Activated CD8-positive, alpha-beta memory T cell treated with anti-CD3 and anti-CD28 coated beads, Interleukin-2, amount 50 U/mL, for 24 hours (primary cell): ENCODE measurements around the gene C1orf21.

Source experiments
- DNase-seq: peaks from one replicate; pipeline ENCODE4 v3.0.0-alpha.2; 2020; ENCODE audit errors: extremely low read depth

C1orf21 gene

DNA sequence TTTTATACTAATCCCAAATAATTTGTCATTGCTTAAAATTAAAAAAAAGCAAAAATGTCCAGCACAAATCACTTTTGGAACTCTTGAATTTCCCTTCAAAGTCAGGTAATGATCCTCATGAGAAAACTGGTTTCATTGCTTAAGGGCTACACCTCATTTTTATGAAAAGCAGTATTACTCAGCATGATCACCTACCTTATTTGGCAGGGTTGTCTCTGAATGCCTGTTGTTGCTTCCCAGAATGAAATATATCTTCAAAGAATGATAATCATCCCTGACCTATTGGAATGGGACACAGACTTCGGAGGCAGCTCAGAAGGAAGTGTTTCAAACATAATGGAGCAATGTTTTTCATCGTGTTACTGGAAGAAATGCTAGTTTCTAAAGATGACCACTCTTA is 29.7 kb downstream of the C1orf21 start:
- DNase-seq, result no peak

DNA sequence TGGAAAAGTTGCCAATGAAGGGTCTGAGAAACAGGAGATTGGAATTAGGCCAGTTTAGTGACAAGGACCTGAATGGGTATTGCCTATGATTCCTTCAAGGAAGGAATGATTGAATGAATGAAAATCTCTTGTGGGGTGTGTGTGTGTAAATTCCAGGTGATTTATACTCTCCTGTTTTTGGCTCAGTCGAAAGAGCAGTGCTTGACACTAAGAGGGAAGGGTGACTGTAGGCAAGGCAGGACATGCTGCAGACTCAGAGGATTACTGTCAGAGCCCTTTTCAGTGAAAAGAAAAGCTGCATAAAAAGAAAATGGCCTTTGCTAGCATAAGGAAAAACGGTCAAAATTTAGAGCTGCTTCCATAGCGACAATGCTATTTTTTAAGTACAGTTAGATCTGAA is 30.1 kb downstream of the C1orf21 start:
- no peak for DNase-seq

DNA sequence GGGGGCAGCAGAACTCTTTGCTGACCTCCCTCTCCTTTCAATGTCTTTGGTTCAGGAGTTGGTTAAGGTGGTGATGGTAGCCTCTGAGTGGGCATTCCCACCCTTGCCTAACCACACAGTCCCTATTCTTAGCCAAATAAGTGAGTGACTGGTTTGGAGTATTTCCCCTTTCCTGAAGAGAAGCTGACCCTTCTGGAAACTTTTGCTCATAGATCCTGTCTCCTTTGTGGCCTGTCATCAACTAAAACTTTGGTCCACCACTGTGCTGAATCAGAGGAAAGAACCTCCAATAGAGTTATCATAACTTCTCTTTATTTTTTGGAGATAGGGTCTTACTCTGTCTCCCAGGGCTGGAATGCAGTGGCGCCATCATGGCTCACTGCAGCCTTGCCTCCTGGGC is 31.1 kb downstream of the C1orf21 start:
- no peak for DNase-seq

DNA sequence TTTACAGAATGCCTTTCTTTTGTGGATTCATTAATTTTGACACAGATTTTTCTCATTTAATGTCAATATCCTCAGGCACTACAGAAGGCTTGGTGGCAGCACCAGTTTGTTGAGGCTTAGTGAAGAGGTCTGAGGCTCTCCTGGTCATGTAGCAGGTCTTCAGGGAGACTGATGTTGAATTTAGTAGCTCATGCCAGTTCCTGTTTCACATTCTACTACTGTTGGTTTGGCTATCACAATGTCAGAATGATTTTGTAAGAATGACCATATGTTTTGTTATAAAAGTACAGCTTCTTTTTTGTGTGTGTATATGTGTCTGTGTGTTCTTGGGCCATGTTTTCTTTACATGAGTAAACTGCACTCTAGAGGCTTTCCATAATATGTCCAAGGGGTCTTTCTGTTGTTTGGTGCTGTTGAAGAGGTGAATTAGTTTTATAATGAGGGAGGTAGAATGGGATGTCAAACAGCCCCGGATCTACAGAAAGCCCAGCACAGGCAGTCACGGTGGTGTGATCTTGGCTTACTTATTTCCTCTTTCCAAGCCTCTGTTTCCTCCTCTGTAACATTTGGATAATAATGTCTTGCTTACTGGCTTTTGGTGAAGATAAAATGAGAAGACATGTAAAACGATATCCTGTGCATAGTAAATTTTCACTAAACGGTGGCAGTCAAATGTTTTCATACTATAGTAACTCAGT is 32.0 kb downstream of the C1orf21 start:
- no peak for DNase-seq

DNA sequence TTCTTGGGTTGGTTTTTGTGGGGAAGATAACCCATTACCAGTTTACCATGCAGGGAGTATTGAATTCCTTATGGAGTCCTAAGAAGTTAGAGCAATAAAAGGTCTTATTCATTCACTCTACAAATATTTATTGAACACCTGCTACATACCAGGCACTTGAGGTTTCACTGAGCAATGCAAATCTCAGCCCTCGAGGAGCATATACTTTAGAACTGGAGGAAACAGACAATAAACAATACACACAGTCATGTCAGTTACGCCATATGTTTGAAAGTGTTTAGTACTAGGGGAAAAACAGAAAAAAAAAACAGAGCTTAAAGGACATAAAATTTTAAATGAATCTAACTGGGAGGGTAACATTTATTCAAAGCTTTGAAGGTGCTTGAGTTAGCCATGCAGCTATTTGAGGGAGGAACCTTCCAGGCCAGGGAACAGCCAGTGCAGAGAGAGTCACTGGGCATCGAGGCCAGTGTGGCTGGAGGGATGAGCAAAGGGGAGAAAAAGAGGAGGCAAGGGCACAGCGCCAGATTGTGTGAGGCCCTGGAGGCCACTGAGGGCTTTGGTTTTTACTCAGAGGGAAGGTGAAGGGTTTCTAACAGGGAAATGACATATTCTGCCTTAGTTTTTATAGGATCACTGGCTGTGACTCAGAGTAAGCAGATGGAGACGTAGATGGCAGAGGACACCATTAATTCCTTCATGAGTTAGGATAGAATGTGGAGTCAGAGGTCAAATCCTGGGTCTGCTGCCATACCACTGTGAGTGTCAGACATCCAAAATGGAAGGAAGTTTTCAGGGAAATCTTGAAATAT is 32.7 kb downstream of the C1orf21 start:
- no peak for DNase-seq

DNA sequence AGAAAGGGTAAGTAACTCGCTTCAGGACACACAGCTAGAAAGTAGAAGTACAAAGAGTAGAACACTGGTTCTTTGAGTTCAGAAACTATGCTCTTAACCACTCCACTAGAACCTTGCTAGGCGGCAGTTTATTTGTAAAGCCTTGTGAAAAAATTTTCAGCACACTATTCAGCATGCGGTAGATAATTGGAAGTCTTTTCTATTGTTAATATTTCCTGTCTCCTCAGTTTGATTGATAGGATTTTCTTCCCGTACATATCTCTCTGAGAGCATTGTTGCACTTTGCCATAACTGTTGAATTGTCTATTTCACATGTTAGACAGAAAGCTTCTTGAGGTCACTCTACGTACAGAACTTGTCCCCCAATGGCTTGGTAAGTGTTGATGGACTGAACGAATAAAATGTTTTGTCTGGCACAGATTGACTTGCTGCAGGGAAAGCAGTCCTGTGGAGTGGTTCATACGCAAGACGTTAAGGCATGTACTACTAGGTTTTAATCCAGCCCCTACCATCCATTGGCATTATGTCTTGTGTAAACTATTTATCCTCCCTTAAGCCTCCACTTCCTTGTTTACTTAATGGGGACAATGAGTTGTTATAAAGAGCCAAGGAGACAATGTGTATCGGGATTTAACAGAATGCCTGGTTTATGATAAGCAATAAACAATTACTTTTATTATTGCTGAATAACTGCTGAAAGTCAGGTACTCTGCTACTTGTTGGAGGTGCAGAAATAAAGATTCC is 35.8 kb downstream of the C1orf21 start:
- no peak for DNase-seq

DNA sequence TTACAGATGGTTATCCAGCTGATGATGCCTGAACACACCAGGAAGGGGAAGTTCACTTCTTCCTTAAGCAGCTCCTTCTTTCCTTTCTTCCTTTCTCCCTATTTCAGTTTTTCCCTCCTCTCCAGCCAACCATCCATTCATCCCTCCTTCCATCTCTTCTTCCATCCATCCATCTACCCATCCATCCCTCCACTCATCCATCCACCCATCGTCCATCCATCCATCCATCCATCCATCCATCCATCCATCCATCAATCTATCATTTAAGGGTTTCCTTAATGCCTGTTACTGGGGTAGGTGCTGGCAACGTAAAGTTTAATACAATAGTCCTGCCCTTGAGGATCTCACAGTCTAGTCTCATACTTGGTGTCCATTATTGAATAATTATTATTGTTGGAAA is 36.8 kb downstream of the C1orf21 start:
- no peak for DNase-seq

DNA sequence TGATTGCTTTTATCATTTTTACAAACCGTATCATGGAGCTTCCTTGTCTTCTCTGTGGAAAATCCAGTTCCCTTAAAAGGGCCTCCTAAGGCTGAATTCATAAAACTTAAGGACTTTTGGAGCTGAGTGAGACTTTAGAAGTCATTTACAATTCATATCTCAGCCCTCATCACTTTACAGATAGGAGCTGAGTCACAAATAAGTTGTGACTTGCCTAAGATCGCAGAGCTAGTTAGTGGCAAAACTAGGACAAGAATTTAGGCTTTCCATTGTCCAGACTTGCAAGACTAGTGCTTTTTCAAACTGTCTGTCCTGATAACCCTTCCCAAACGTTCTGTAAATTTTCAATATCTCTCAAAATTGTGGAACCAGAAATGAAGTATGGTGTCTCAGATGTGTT is 37.3 kb downstream of the C1orf21 start:
- no peak for DNase-seq

DNA sequence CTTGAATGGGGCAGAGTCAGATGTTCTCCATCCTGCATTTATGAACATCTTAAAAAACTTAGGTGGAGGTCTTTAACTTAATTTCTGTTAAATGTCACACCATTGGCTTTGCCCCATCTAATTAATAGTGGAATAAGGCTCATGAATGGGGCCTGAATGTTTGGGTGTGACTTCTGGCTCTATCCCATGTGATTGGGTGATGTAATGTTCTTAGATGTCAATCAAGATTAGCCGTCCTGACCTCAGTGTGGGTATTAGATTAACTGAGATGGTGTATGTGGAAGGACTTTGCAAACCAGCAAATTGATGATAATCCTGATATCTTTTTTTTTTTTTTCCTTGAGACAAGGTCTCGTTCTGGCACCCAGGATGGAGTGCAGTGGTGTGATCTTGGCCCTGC is 38.1 kb downstream of the C1orf21 start:
- DNase-seq, result no peak

DNA sequence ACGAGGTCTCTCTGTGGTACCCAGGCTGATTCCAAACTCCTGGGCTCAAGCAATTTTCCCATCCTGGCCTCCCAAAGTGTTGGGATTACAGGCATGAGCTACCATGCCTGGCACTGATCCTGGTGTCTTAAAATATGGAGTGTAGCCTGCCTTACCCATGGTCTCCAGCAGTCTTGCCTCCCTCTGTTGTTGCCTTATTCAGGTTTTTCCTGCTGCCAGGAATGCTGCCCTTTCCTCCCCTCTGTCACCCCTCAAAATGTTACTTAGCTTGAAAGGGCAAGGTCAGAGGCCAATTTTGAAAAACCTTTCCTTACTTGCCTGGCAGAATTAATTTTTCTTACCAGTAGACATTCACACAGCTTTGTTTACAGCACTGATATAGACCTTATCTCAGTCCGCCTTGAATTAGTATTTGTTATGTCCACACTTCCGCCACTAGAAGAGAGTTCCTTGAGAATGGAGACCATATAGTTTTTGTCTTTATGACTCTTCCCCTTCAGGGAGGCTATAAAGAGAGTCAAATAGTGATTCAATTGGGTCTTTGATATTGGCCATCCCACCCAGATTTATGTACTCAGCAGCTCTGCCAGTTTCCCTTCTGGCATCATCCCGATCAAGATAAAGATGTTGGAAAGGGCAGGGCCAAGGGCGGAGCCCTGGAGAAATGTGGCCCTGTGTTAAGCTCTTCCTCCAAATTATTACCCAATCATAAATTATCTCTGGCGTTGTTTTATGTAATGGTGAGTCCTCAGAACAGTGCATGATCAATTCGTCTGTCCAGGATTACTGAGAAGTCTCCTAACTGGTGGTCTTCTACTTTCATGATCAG is 38.8 kb downstream of the C1orf21 start:
- no peak for DNase-seq

DNA sequence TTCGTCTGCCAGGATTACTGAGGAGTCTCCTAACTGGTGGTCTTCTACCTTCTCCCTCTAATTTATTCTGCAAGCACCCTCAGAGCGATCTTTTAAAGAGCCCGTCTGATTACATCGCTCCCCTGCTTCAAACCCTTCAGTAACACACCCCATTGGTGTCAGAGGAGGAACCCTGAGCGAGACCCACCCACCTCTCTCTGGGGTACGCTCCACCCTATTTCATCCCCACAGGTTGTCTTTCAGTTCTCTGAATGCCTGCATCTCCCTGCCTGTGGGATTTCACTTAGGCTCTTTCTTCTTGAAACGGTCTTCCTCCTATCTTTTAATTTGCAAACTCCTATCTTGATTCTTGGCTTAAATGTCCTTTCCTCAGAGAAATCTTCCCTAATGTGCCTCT is 39.4 kb downstream of the C1orf21 start:
- DNase-seq, result no peak

DNA sequence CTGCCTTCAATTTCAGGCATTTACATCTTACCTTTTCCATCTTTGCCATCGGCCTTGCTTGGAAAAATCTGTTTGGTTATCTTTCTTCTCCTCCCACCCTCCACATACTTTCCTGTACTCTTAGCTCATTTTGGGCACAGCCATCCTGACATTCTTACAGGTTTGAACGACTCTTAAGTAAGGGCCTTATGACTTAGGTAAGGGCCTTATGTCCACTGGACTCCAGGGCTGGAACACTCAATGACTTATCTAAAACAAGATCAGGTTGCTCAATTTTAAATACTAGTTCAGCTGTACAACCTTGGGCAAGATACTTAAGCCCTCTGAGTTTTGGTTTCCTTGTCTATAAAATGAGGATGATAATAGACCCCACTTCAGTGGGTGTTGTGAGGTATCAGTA is 40.9 kb downstream of the C1orf21 start:
- DNase-seq, result no peak

DNA sequence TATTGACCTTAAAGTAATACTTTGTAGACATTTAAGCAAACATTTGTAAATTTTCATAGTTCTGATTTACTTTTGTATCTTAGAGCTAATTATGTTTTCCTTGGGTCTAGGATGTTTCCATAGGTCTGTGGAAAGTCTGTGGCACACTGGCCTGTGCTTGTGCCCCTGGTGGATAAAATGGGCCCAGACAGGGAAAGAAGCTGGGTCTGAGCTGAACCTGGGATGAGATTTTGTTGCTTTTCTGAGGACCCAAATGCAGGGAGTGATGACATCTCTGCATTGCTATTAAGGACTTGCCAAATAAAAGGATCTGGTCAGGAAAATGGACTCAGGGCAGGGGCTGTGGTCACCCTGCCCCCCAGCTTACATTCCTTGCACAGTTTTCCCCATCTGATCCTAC is 41.8 kb downstream of the C1orf21 start:
- no peak for DNase-seq

DNA sequence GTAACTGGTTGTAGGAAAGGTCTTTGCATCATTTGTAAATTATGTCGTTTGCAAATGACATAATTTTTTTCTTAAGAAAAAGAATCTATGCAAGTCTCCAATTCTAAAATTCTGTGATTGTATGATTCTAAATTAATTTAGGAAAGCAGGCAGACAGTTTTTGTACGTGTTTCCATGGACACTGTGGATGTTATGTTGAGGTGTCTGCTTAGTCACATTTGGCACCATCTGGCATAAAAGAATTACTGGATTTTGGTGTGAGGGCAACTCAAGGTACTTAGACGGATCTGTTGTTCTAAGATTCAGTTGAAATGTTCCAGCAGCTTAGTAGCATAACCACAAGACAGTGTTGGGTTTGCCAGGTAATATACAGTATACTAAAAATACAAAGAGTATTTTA is 42.5 kb downstream of the C1orf21 start:
- no peak for DNase-seq

DNA sequence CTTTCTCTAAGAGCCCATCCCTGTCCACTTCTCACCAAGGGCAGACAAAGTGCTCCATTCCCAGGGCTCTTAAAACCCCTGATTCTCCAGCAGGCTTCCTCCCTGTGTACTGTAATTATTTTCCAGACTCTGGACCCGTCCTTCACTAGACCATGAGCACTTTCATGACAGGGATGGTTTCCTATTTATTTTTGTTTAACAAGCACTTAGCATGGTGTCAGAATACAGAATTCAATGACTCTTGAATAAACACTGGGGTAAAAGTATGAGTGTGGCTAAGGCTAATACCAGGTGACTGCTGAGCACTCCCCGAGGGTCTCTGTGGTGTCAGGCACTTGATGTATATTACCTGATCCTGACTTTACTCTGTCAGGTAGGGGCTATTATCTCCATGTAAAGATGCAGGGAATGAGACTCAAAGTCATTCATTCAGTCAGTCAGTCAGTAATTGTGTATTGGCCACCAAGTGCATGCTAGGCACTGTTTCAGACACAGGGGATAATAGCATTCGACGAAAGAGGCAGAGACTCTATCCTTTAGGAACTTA is 47.2 kb downstream of the C1orf21 start:
- no peak for DNase-seq

DNA sequence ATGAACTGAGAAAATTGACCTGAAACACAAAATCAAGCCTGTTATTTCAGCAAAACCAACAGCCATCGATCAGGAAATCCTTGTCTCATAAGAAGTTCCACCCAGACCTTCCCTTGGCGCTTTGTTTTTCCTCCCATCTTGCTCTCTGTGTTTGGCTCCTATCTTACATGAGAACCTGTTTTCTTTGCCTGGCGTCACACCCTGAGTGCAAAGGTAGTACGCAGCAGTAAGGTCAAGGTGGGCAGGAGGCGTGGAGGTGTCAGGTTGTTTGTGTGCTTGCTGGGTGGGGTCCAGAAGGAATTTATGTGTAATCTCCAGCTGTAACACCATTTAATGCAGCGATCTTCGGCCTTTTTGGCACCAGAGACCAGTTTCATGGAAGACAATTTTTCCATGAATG is 50.5 kb downstream of the C1orf21 start:
- no peak for DNase-seq

DNA sequence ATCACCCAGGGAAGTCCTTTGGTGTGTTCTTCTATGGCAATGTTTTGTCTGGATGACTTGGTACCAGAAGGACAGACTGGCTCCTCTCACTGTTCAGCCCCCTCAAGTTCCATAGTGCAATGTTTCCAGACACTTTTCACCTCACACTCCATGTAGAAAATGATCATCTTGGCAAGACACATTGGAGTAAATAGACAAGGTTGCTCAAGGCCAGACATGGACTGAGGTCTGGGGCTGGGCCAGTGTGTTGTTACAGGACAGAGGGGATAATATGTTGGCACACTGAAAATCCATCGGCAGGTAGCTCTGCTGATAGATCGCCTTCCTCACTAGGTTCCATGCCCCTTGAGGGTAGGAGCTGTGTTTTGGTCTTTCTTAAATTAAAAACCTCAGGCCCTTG is 51.5 kb downstream of the C1orf21 start:
- no peak for DNase-seq

DNA sequence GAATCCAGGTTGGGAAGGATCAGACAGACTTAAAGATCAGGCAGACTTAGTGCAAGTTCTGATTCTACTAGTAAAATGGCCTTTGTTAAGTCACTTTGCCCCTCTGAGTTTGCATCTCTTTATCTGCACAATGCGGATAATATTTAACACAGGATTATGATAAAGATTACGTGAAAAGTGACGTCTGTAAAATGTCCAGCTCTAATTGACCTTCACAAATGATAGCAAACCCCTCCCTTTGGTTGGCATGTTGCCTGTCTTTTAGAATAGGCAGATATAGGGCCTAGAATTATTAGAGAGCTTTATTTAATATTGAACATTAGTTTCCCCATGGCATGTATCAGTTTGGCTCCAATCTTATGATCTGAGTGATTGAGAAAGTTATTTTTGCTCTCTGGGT is 55.4 kb downstream of the C1orf21 start:
- no peak for DNase-seq

DNA sequence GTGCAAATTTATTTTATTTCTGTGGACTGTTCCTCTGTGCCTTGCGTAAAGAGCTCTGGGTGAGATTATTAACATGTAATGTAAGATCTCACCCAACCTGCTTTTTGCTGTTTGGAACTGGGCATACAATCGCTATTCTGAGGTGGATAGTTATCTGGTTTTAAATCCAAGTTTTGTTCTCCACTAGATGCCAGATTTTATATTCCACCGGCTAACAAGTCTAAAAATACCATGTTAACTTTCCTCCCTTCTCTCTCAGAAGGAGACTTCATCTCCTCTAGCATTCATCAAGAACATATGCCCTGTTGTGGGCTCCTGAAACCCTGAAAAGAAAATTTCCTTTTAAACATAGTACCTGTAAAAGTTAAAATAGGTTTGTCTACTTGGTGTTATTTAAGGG is 56.4 kb downstream of the C1orf21 start:
- DNase-seq, result no peak

DNA sequence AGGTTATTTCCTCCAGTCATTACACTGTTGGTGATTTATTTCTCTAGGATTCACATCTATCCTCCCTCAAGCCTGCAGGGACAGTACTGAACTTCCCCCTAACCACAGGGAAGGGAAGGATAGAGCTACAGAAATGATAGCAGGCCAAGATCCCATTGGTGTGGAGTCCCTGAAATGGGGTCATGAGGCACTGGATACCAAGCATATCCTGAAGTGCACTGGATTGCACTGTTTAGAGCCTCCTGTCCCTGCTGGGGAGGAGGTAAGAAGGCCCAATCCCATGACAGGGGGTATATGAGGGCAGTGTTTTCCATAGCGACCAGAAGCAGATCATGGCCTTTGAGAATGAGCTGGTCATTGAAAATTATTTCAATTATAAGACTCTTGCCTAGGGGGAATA is 56.8 kb downstream of the C1orf21 start:
- DNase-seq, result no peak

DNA sequence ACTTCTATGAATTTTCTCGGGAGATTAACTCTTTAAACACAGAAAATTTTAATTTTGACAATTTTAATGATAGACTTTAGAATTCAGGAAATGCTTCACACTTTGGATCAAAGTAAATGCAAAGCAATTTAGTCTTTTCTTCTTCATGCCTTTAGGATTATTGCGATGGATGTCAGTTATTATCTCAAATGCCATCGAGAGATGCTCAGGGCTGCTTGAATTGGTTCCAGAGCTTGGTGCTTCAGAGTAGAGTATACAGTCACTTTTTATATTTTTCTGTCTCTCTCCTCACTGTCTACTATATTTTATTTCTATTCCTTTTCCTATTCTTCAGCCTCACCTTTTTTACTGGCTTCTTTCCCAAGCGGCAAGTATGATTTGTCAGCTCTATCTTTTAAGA is 59.2 kb downstream of the C1orf21 start:
- DNase-seq, result no peak
